Liver (tissue), 9 donors: ENCODE results near the gene UBL4A. TPM values are rescaled to one million over a fixed set of nuclear protein-coding genes. Genes with fewer than 3 reads are reported as not detected.

Source experiments
- DNase-seq: peaks from one replicate; pipeline ENCODE4 v3.0.0-alpha.2; 2017; ENCODE audit warnings: low spot score
- H3K27ac ChIP-seq, 2 donors: one replicate each; pipeline ENCODE4 v1.7.0; 2013; ENCODE audit warnings: inconsistent platforms in 2 of 2, low read length in 2 of 2, control low read depth in 1 of 2, low read depth in 1 of 2, mild to moderate bottlenecking in 1 of 2
- H3K27me3 ChIP-seq, 4 donors: one replicate each; pipeline versions ENCODE4 v1.6.1 to v1.7.0; 2013; ENCODE audit warnings: low read length in 3 of 4, inconsistent platforms in 1 of 4, mild to moderate bottlenecking in 1 of 4, moderate library complexity in 1 of 4; ENCODE audit not compliant: control insufficient read depth in 4 of 4, insufficient read depth in 4 of 4
- H3K36me3 ChIP-seq, 4 donors: one replicate each; pipeline versions ENCODE4 v1.6.1 to v1.7.0; 2013; ENCODE audit warnings: low read length in 3 of 4, mild to moderate bottlenecking in 3 of 4, low read depth in 1 of 4, moderate library complexity in 1 of 4; ENCODE audit not compliant: control insufficient read depth in 4 of 4, insufficient read depth in 3 of 4
- H3K4me1 ChIP-seq, 4 donors: one replicate each; pipeline versions ENCODE4 v1.6.1 to v1.7.0; 2013; ENCODE audit warnings: low read length in 3 of 4, mild to moderate bottlenecking in 3 of 4, moderate library complexity in 1 of 4; ENCODE audit not compliant: control insufficient read depth in 4 of 4, insufficient read depth in 4 of 4
- H3K4me3 ChIP-seq, 3 donors: one replicate each; pipeline versions ENCODE4 v1.6.1 to v1.7.0; 2013; ENCODE audit warnings: low read length in 3 of 3, control low read depth in 1 of 3, low read depth in 1 of 3, mild to moderate bottlenecking in 1 of 3
- H3K9ac ChIP-seq, 2 donors: one replicate each; pipeline ENCODE4 v1.7.0; 2013; ENCODE audit warnings: low read length in 2 of 2, mild to moderate bottlenecking in 2 of 2, moderate library complexity in 2 of 2, control low read depth in 1 of 2, low read depth in 1 of 2
- H3K9me3 ChIP-seq, 4 donors: one replicate each; pipeline versions ENCODE4 v1.6.1 to v1.7.0; 2013; ENCODE audit warnings: low read length in 3 of 4; ENCODE audit not compliant: control insufficient read depth in 4 of 4
- ATF3 ChIP-seq: IDR thresholded peaks from 2 replicates; pipeline ENCODE4 v1.6.1; 2016; ENCODE audit warnings: antibody characterized with exemption
- CTCF ChIP-seq: fragments of 150-350 bp; IDR thresholded peaks from 2 replicates; pipeline ENCODE4 v1.5.1; 2017; ENCODE audit warnings: improper control_type of control experiment, low read depth, low read length; ENCODE audit not compliant: missing input control
- EGR1 ChIP-seq, 2 donors: IDR thresholded peaks; 2 replicates each; pipeline ENCODE4 v1.6.1; 2016 to 2018; ENCODE audit warnings: antibody characterized with exemption in 2 of 2, low read depth in 2 of 2
- FOXA1 ChIP-seq: IDR thresholded peaks from 2 replicates; pipeline ENCODE4 v1.6.1; 2016; ENCODE audit warnings: antibody characterized with exemption
- FOXA2 ChIP-seq: IDR thresholded peaks from 2 replicates; pipeline ENCODE4 v1.6.1; 2016; ENCODE audit warnings: antibody characterized with exemption
- GABPA ChIP-seq, 2 donors: IDR thresholded peaks in 1 of 2; conservative IDR thresholded peaks in 1 of 2; 2 replicates each; pipeline ENCODE4 v1.6.1; 2016; ENCODE audit warnings: antibody characterized with exemption in 2 of 2, mild to moderate bottlenecking in 1 of 2, moderate library complexity in 1 of 2
- HNF4A ChIP-seq, 2 donors: conservative IDR thresholded peaks; 2 replicates each; pipeline ENCODE4 v1.6.1; 2016; ENCODE audit warnings: antibody characterized with exemption in 2 of 2, mild to moderate bottlenecking in 2 of 2
- HNF4G ChIP-seq: IDR thresholded peaks from 2 replicates; pipeline ENCODE4 v1.6.1; 2016; ENCODE audit warnings: antibody characterized with exemption
- JUND ChIP-seq, 2 donors: IDR thresholded peaks; 2 replicates each; pipeline ENCODE4 v1.6.1; 2016; ENCODE audit warnings: antibody characterized with exemption in 2 of 2
- MAX ChIP-seq: IDR thresholded peaks from 2 replicates; pipeline ENCODE4 v1.6.1; 2016; ENCODE audit warnings: antibody characterized with exemption
- NR2F2 ChIP-seq: IDR thresholded peaks from 2 replicates; pipeline ENCODE4 v1.6.1; 2016; ENCODE audit warnings: antibody characterized with exemption
- RAD21 ChIP-seq, 2 donors: IDR thresholded peaks; 2 replicates each; pipeline ENCODE4 v1.6.1; 2016; ENCODE audit warnings: antibody characterized with exemption in 2 of 2, mild to moderate bottlenecking in 2 of 2
- REST ChIP-seq: IDR thresholded peaks from 2 replicates; pipeline ENCODE4 v1.6.1; 2016; ENCODE audit warnings: antibody characterized with exemption, mild to moderate bottlenecking
- RXRA ChIP-seq, 2 donors: IDR thresholded peaks; 2 replicates each; pipeline ENCODE4 v1.6.1; 2017 to 2018; ENCODE audit warnings: antibody characterized with exemption in 2 of 2, mild to moderate bottlenecking in 1 of 2
- SP1 ChIP-seq: IDR thresholded peaks from 2 replicates; pipeline ENCODE4 v1.6.1; 2018; ENCODE audit warnings: antibody characterized with exemption, mild to moderate bottlenecking
- TAF1 ChIP-seq: conservative IDR thresholded peaks from 2 replicates; pipeline ENCODE4 v1.6.1; 2016; ENCODE audit warnings: antibody characterized with exemption, mild to moderate bottlenecking
- YY1 ChIP-seq: IDR thresholded peaks from 2 replicates; pipeline ENCODE4 v1.6.1; 2016; ENCODE audit warnings: antibody characterized with exemption, mild to moderate bottlenecking
- ZBTB33 ChIP-seq: IDR thresholded peaks from 2 replicates; pipeline ENCODE4 v1.6.1; 2016; ENCODE audit warnings: antibody characterized with exemption
- WGBS: extraction: QIAGEN DNeasy Blood & Tissue Kit; methylation state at CpG from one replicate; pipeline ENCODE4 v1.1.7; 2013; 5-methylcytosine and 5-hydroxymethylcytosine counted together
- polyA plus RNA-seq, 2 donors: library from polyadenylated mRNA; stranded (reverse) in 1 of 2; unstranded in 1 of 2; fragments of 200-250 nt in 1 of 2; fragments of >200 nt in 1 of 2; fragmentation: Nextera tagmentation in 1 of 2; extraction: Ambion mirVana in 1 of 2; gene quantifications; one replicate each; pipeline versions ENCODE4 v1.2.1 to v1.2.3, GENCODE V29; 2013 to 2015
- total RNA-seq, 2 donors: library from RNA; depleted of rRNA; stranded (reverse); fragments of >200 nt; gene quantifications; one replicate each; pipeline ENCODE4 v1.2.3, GENCODE V29; 2014
- donor health status: healthy.
- donor health status: healthy.
- donor health status: healthy.
- donor health status: healthy.
- donor health status: healthy.

The UBL4A gene
- total and polyA plus RNA-seq, 4 donors, result 13.9 to 22.2 (median 20.8) TPM

- Histone ChIP-seq H3K9me3 (no peaks in the 10 kb centered on the region), H3K4me1 (peaks cover 9 to 36% (median 20%) of the 10 kb centered on the region in 4 donors), H3K4me3 (peak overlapping the region; percentile 59 to 86 (median 78)), H3K36me3 (peaks cover 0 to 6% (median 2%) of the 10 kb centered on the region in 4 donors), H3K27me3 (no peaks in the 10 kb centered on the region), H3K9ac (peak overlapping the region in 1 of 2 donors; percentile 20), H3K27ac (peak overlapping the region; percentile 67 to 73)
- DNase-seq, result no peak
- WGBS, result 52% methylated on average over 35 of the region's 35 CpGs
- TF ChIP-seq RAD21 (IDR thresholded peaks at IDR 0.05), result no peak
- no peak for TF ChIP-seq RXRA (IDR thresholded peaks at IDR 0.05)
- TF ChIP-seq FOXA1, result no peak
- no peak for TF ChIP-seq TAF1
- no peak for TF ChIP-seq SP1
- no peak for TF ChIP-seq FOXA2
- TF ChIP-seq YY1, result no peak
These were observed 1.0 kb downstream of the UBL4A start for GRCh38 chrX:154485150-154486051.

GRCh38 chrX:154484255-154485149, 1.9 kb downstream of the UBL4A start:
- H3K4me3 ChIP-seq, result no peak overlapping the region

More at GRCh38 chrX:154484255-154485149, 1.9 kb downstream of the UBL4A start:
- 79% methylated on average over 16 of the region's 16 CpGs for WGBS
- Histone ChIP-seq H3K36me3 (peaks cover 0 to 6% (median 2%) of the 10 kb centered on the region in 4 donors), H3K27me3 (no peaks in the 10 kb centered on the region), H3K27ac (peak overlapping the region in 1 of 2 donors; percentile 59), H3K9ac (no peak overlapping the region), H3K9me3 (no peaks in the 10 kb centered on the region), H3K4me1 (peaks cover 9 to 34% (median 19%) of the 10 kb centered on the region in 4 donors)
- peak; percentile 63 for DNase-seq
- no peak for TF ChIP-seq MAX
- no peak for TF ChIP-seq RAD21 (IDR thresholded peaks at IDR 0.05)
- no peak for TF ChIP-seq HNF4A (conservative IDR thresholded peaks at IDR 0.05)
- no peak for TF ChIP-seq FOXA2
- TF ChIP-seq RXRA (IDR thresholded peaks at IDR 0.05), result no peak
- no peak for TF ChIP-seq GABPA (IDR thresholded peaks at IDR 0.05 in 1 of 2, conservative IDR thresholded peaks at IDR 0.05 in 1 of 2)
- TF ChIP-seq REST, result no peak
- no peak for TF ChIP-seq JUND (IDR thresholded peaks at IDR 0.05)
- no peak for TF ChIP-seq EGR1 (IDR thresholded peaks at IDR 0.05; ENCODE audit: low read depth in 2 of 2)
- no peak for TF ChIP-seq SP1
- TF ChIP-seq ATF3, result no peak
- no peak for TF ChIP-seq CTCF
- TF ChIP-seq NR2F2, result no peak
- no peak for TF ChIP-seq ZBTB33
- TF ChIP-seq YY1, result no peak
- no peak for TF ChIP-seq HNF4G
- no peak for TF ChIP-seq TAF1
